OCI-LY1 (cell line): ENCODE measurements around the gene CACNA2D1.

Experiments
- H2AFZ ChIP-seq: fragments of 200-600 bp; sonication (generic), shearing (Covaris generic); 2 replicates; pipeline ENCODE4 v1.6.0; 2014; ENCODE audit warnings: antibody characterized with exemption, mild to moderate bottlenecking, low read length
- H3F3A ChIP-seq: fragments of 200-600 bp; sonication (generic), shearing (Covaris generic); 2 replicates; pipeline ENCODE4 v1.6.0; 2014; ENCODE audit warnings: mild to moderate bottlenecking, antibody characterized with exemption, low read length, moderate library complexity; ENCODE audit not compliant: insufficient read depth
- H3K27ac ChIP-seq: fragments of 200-600 bp; sonication (generic); 2 replicates; pipeline ENCODE4 v1.5.1; 2014; ENCODE audit warnings: low read length, mixed run types, mild to moderate bottlenecking, low read depth; ENCODE audit not compliant: poor library complexity, severe bottlenecking
- H3K27me3 ChIP-seq: fragments of 200-600 bp; sonication (generic); 2 replicates; pipeline ENCODE4 v1.6.0; 2014; ENCODE audit warnings: antibody characterized with exemption, mild to moderate bottlenecking, low read length, moderate library complexity; ENCODE audit not compliant: insufficient read depth
- H3K36me3 ChIP-seq: fragments of 200-600 bp; sonication (generic); 2 replicates; pipeline ENCODE4 v1.6.1; 2014; ENCODE audit warnings: mild to moderate bottlenecking, antibody characterized with exemption, low read length, moderate library complexity, mixed read lengths; ENCODE audit not compliant: insufficient read depth
- H3K4me1 ChIP-seq: fragments of 200-600 bp; sonication (generic); 2 replicates; pipeline ENCODE4 v1.5.1; 2014; ENCODE audit warnings: mild to moderate bottlenecking, low read length, moderate library complexity; ENCODE audit not compliant: insufficient read depth, severe bottlenecking
- H3K4me2 ChIP-seq: fragments of 200-600 bp; sonication (generic), shearing (Covaris generic); 2 replicates; pipeline ENCODE4 v1.6.1; 2014; ENCODE audit warnings: low read length
- H3K4me3 ChIP-seq: fragments of 200-600 bp; sonication (generic); 2 replicates; pipeline ENCODE4 v1.5.1; 2014; ENCODE audit warnings: low read length, low read depth, mild to moderate bottlenecking, mixed read lengths; ENCODE audit not compliant: poor library complexity, severe bottlenecking
- H3K79me2 ChIP-seq: fragments of 200-600 bp; shearing (Covaris generic); 2 replicates; pipeline ENCODE4 v1.6.1; 2016; ENCODE audit warnings: mixed run types, low read length, mixed read lengths; ENCODE audit not compliant: insufficient read depth
- H3K9ac ChIP-seq: fragments of 200-600 bp; sonication (generic), shearing (Covaris generic); 2 replicates; pipeline ENCODE4 v1.6.1; 2014; ENCODE audit warnings: mild to moderate bottlenecking, low read length, mixed read lengths
- H3K9me2 ChIP-seq: fragments of 200-600 bp; sonication (generic), shearing (Covaris generic); 2 replicates; pipeline ENCODE4 v1.6.1; 2014; ENCODE audit warnings: low read depth, mild to moderate bottlenecking, low read length, mixed read lengths
- H3K9me3 ChIP-seq: fragments of 200-600 bp; shearing (Covaris generic); 2 replicates; pipeline ENCODE4 v1.6.1; 2014; ENCODE audit warnings: low read length, mixed read lengths
- H4K20me1 ChIP-seq: fragments of 200-600 bp; sonication (generic), shearing (Covaris generic); 2 replicates; pipeline ENCODE4 v1.6.0; 2016; ENCODE audit warnings: mild to moderate bottlenecking, low read length; ENCODE audit not compliant: insufficient read depth
- EZH2 ChIP-seq: fragments of 200-600 bp; sonication (generic), shearing (Covaris generic); IDR thresholded peaks from 2 replicates; pipeline ENCODE4 v1.8.0; 2017; ENCODE audit warnings: borderline replicate concordance, mixed run types, mild to moderate bottlenecking, antibody characterized with exemption, low read length, moderate library complexity, mixed read lengths
- TF ChIP-seq, protein P1 (sequence below): fragments of 200-600 bp; sonication (generic), shearing (Covaris generic); IDR thresholded peaks from 2 replicates; pipeline ENCODE4 v1.5.1; 2017; ENCODE audit warnings: mild to moderate bottlenecking, antibody characterized with exemption, low read length, moderate library complexity, mixed read lengths

Gene CACNA2D1

GRCh38 chr7:82028097-82028496 is 415.5 kb downstream of the CACNA2D1 start:
- Histone ChIP-seq H2AFZ (no peak overlapping the region), H3K27me3 (no peaks in the 10 kb centered on the region), H3K79me2 (no peaks in the 10 kb centered on the region), H3K27ac (no peak overlapping the region), H3F3A (no peaks in the 10 kb centered on the region), H3K9me2 (no peaks in the 10 kb centered on the region), H3K4me1 (no peaks in the 10 kb centered on the region), H3K4me2 (no peak overlapping the region), H3K36me3 (no peaks in the 10 kb centered on the region), H4K20me1 (no peaks in the 10 kb centered on the region), H3K4me3 (no peak overlapping the region), H3K9me3 (no peaks in the 10 kb centered on the region), H3K9ac (no peak overlapping the region)
- TF ChIP-seq EZH2: no peak
- TF ChIP-seq, protein P1, sequence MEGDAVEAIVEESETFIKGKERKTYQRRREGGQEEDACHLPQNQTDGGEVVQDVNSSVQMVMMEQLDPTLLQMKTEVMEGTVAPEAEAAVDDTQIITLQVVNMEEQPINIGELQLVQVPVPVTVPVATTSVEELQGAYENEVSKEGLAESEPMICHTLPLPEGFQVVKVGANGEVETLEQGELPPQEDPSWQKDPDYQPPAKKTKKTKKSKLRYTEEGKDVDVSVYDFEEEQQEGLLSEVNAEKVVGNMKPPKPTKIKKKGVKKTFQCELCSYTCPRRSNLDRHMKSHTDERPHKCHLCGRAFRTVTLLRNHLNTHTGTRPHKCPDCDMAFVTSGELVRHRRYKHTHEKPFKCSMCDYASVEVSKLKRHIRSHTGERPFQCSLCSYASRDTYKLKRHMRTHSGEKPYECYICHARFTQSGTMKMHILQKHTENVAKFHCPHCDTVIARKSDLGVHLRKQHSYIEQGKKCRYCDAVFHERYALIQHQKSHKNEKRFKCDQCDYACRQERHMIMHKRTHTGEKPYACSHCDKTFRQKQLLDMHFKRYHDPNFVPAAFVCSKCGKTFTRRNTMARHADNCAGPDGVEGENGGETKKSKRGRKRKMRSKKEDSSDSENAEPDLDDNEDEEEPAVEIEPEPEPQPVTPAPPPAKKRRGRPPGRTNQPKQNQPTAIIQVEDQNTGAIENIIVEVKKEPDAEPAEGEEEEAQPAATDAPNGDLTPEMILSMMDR: no peak

- no peak overlapping the region for H2AFZ ChIP-seq
- H4K20me1 ChIP-seq: no peaks in the 10 kb centered on the region
- TF ChIP-seq, protein P1: no peak
- no peak for TF ChIP-seq EZH2
- no peaks in the 10 kb centered on the region for H3K9me3 ChIP-seq
- no peaks in the 10 kb centered on the region for H3K27me3 ChIP-seq
- no peak overlapping the region for H3K4me2 ChIP-seq
- H3K79me2 ChIP-seq: no peaks in the 10 kb centered on the region
- H3K36me3 ChIP-seq: no peaks in the 10 kb centered on the region
- no peak overlapping the region for H3K9ac ChIP-seq
- H3F3A ChIP-seq: no peaks in the 10 kb centered on the region
- H3K4me3 ChIP-seq: no peak overlapping the region
- no peaks in the 10 kb centered on the region for H3K4me1 ChIP-seq
- H3K9me2 ChIP-seq: no peaks in the 10 kb centered on the region
- no peak overlapping the region for H3K27ac ChIP-seq
These were observed 421.9 kb downstream of the CACNA2D1 start for GRCh38 chr7:82021713-82022112.

DNA sequence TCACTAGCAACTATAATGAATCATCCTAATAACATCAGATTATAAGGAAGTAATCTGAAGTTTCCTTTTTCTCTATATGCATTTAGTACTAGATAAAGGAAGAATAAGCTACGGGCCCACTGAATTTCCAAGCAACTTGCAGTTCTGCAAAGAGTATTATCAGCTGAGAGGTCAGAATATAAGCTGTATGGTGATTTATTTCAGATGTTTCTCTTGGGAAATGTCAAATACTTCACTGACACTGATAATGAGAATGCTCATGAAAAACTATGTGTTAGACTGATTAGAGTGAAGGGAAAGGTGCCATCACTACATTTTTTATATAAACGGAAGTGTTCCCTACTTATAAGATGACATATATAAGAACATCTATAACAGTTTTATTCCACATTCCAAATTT is 422.5 kb downstream of the CACNA2D1 start:
- Histone ChIP-seq H4K20me1 (no peaks in the 10 kb centered on the region), H3K36me3 (no peaks in the 10 kb centered on the region), H3K27ac (no peak overlapping the region), H3F3A (no peaks in the 10 kb centered on the region), H3K9ac (no peak overlapping the region), H3K4me3 (no peak overlapping the region), H3K27me3 (no peaks in the 10 kb centered on the region), H3K79me2 (no peaks in the 10 kb centered on the region), H3K9me3 (no peaks in the 10 kb centered on the region), H2AFZ (no peak overlapping the region), H3K4me2 (no peak overlapping the region), H3K9me2 (no peaks in the 10 kb centered on the region), H3K4me1 (no peaks in the 10 kb centered on the region)
- TF ChIP-seq, protein P1: no peak
- no peak for TF ChIP-seq EZH2
